SK-N-DZ (cell line): Measurements from ENCODE around the gene ARSB.
A peak's percentile ranks its signal among the peaks of the same experiment; 100 is the strongest.

Experiments
- DNase-seq: peaks from one replicate; pipeline ENCODE4 v3.0.0-alpha.2; 2015; ENCODE audit warnings: low spot score

ARSB gene

GRCh38 chr5:78838753-78839152, 146.4 kb downstream of the ARSB start:
- DNase-seq, result no peak

- DNase-seq, result no peak
Measured at GRCh38 chr5:78837836-78838235, 147.3 kb downstream of the ARSB start.

DNA sequence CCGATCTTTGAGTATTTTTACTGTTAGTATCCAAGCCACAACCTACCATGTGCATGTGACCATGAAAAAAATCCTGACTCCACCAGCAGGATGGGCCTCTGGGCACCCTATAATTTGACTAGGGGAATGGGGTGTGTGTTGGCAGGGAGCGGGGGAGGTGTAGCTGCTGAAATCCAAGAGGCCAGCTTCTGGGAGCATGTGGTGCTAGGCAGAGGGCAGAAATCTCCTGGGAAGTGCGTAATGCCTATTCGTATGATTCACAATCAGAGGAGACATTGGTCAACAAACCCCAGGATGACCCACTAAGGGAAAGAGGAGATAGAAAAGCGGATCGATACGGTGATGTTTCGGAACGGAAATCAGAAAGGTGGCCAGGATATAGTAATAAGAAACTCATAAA, 149.9 kb downstream of the ARSB start:
- no peak for DNase-seq

- DNase-seq, result no peak
Measured at GRCh38 chr5:78833284-78833683, 151.8 kb downstream of the ARSB start.

- no peak for DNase-seq
Measured at GRCh38 chr5:78830528-78831046, 154.5 kb downstream of the ARSB start.

GRCh38 chr5:78829811-78830527, 155.1 kb downstream of the ARSB start:
- DNase-seq, result no peak

DNA sequence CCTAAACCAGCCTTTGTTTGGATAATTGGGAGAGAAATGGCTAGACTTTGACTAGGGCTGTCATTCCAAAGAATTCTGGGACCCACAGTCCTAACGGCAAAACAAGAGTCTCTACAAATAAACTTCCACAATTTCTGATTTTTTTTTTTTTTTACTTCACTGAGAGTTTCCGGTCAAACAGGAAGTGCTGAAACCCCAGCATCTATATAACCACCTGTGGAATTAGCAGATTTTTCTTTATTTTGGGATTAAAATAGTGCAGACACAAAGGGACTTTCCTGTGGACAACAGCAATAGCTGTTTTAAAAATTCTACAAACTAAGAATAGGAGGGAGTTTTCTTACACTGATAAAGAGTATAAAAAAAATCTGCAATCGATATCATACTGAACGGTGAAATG, 157.4 kb downstream of the ARSB start:
- DNase-seq, result no peak

DNA sequence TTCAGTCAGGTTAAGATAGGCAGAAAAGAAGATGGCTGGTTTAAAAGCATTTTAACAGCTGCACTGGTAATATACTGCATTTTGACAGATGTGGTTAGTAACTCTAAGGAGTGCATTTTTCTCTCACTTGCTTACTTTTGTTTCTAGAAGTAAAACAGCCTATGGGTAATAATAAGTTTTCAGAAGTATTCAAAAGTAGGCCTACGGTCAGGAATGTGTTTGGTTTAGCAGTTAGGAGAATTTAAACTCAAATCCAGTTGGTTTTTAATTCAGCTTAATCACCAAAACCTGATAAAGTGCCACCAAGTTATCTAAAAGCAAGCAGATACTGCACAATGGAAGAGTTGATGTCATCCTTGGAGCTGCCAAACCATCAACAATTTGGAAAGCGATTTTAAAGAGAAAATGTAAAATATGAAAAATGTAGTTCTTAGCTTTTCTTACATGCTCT, 160.3 kb downstream of the ARSB start:
- DNase-seq, result no peak

DNA sequence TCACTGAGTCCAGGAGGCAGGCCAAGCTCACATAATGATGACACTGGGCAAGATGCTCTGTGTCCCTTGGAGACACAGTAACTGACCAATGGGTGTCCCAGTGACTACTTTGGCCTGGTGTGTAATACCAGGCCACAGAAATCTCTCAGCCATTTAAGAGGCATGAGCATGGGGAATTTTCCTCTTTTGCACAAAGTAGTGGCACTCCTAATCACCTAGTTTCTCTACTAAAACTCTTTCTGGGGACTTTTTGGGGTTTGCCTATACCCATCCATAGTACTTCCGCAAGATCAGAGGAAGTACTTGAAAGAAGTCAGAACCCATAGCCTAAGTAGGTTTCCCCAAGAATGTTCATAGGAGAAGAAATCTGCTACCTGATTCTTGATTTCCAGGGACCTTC, 161.9 kb downstream of the ARSB start:
- DNase-seq, result no peak

DNA sequence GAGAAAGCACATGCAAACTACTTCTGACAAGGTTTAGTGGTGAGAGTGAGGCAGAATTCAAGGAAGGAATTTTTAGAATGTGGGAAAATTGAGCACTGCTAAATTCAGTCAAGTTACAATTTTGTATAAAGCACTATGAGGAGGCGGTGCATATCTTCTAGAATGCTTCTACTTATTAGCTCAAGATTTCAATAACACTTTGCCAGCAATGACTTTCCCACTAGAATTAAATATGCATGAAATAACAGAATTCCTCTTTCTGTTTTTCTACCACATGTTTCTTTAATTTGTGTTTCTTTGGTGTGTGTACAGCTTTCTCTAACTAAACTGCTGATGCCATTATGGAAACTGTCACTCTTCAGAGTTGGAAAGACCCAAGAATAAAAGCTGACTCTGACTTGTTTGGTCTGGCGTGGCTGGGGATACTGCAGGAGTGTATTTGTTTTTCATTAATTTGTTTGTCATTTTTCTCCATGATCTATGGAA, 163.5 kb downstream of the ARSB start:
- DNase-seq, result no peak

DNA sequence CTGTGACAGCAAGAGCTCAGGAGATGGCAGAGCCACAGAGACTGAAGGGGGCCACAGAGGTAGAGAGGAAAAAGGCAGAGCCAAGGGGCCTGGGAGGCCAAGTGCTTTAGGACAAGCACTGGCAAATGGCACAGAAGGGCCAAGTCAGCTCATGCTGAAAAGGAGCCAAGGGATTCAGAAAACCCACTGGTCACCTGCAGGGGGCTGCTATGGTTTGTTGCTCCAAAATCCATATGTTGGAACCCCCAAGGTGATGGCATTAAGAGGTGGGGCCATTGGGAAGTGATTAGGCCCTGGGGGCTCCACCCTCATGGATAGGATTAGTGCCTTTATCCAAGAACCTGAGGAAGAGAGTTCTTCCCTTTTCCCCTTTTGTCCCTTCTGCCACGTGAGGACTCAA, 165.4 kb downstream of the ARSB start:
- no peak for DNase-seq

- DNase-seq, result no peak
Measured at GRCh38 chr5:78819166-78819565, 165.9 kb downstream of the ARSB start.

DNA sequence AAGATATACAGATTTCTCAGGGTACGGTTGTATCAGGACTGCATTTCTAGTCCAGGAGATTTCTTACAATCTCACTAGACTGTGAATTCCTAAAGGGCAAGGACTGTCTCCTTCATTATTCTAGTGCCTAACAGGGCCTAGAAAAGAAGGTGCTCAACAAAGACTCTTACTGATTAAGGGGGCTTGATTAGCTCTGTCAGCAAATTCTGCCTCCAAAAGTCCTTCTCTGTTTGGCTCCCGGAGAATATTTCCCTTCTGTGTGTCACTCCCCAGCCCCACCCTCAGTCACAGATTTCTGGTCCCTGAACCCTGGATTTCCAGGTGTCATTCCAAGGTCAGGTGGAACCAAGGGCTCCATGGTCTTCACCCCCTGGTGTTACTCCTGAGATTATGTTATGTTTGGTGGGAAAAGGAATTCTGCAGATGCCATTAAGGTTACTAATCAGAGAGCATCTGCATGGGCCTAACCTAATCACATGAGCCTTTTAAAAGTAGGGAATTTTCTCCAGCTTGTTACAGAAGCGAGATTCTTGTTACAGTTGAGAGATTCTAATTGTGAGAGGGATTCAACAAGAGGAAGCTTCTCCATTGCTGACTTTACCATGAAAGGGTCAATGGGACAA, 168.9 kb downstream of the ARSB start:
- no peak for DNase-seq

GRCh38 chr5:78813906-78814530, 171.1 kb downstream of the ARSB start:
- no peak for DNase-seq

DNA sequence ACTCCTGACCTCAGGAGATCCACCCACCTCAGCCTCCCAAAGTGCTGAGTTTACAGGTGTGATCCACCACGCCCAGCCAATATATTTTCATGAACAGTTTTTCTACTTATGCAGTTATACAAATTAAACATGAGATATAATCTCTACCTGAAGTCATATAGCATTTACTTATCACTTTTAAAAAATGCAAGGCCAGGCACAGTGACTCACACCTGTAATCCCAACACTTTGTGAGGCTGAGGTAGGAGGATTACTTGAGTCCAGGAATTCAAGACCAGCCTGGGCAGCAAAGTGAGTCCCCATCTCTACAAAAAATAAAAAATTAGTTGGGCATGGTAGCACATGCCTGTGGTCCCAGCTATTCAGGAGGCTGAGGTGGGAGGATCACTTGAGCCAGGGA, 171.8 kb downstream of the ARSB start:
- DNase-seq, result no peak

DNA sequence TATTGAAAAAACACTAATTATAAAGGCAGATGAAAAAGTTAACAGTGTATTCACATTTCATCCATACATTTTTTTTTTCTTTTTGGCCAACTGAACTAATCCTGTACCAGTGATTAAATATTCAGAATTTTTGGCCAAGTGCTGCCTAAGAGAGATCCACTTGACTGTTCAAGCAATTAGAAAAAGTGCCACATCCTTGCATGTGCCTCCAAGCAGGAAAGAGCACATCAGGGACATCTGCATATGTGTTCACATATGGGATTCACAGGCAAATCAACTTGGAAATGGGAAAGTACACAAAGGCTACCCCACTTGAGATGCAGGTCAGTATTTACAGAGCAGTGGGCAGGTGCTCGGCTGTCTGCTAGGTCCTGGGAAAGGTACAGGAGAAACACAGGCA, 173.2 kb downstream of the ARSB start:
- no peak for DNase-seq

DNA sequence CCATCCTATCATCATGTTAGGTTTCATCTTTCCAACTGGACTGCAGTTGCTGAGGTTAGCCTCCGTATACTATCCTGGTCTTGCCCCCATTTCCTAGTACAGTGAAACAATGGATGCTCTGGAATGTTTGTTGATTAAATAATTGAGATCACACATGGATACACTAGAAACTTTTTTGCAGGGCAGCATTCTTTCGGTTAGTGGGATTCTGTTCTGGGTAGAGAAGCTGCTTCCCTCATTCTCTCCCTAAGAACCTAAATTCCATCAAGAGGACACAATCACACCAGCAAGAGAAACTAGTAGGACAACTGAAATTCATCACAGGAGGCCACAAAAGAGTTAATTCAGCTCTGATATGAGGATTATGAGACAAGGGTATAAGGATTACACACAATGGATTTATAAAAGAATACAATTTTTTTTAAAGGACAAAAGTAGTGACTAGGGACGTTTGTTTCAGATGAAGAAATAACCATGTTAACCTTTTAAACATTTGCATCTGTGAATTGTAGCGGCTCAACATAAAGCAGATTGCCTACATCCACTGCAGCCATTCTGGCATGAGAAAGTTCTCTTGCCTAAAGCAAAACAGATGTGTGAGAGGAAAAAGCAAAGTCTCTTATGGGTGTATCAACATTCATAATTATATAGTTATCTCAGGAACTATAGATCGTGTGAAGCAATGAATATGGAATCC, 173.8 kb downstream of the ARSB start:
- DNase-seq, result no peak

DNA sequence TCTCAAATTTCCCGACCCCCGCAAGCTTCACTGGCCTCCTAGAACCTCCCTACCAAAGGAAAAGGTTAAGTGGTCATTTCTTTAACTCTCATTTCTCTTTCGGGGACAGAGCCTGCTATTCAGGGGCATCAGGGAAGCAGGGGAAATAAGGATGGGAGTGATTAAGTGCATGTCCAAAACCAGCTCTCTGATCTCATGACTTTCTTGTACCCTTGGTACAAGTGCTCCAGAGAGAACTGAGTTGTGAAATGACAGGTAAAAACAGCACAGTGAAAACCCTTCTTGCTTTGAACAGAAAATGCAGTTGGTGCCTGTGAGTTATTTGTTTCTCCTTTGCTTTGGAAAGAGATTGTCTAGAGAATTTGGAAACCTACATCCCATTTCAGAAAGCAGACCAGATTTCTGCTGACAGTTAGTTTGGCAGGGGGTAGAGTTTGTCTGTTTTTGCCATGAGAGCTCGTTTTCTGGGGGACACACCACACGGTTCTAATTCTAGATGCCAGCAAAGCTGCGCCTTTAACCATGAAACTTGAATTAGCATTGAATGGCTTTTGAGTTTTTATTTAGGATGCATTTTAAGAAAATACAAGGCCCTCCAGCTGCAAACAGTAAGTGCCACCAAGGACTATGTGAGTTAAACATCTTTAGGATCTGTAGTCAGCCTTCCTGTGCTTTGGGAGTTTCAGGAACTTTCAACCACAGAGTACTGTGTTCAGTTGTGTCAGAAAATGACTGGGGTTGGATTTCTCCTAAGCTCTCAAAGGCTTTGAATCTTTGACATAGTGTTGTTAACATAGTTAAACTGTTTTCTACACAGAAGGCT, 174.8 kb downstream of the ARSB start:
- no peak for DNase-seq

- peak; percentile 63 for DNase-seq
Measured at GRCh38 chr5:78809444-78809843, 175.7 kb downstream of the ARSB start.

DNA sequence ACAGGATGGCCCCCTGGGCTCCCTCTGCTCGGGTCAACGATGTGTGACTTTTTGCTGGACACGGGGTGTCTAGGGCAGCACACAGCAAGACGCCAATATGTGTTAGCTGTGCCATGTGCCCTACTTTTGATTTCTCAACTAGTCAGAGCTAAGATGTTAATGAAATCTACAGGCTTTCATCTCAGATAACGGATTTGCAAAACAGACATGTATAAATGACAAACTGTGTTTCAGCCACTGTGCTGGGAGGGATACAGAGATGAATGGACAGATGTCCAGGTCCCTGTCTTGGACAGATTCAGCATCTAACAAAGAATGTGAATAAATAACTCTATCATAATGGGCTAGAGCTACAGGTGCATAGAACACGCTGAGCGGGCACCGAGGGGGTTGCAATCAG, 176.3 kb downstream of the ARSB start:
- no peak for DNase-seq

DNA sequence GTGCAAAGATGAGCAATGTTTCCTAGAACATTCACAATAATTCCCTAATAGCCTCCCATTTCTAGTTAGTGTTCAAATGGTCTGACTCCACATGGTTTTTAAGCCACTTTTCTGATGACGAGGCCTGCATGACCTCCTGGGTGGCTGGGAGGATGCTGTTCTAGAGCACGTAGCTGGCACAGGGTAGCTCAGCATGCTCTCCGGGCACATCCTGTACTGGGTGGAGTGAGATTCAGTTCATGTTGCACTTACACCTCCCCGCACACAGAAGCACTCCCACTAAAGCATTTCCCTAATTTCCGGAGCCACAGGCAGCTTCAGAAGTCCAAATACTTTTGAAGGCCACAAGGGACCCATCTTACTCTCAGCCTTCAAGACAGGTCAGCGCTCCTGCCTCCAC, 176.7 kb downstream of the ARSB start:
- no peak for DNase-seq
